Measurements from ENCODE around the gene PRR20E. TPM values are rescaled to one million over a fixed set of nuclear protein-coding genes. Genes with fewer than 3 reads are reported as not detected.
"Not testable (repeated sequence)": the region's sequence is repeated elsewhere in the genome, so short reads cannot be mapped to it uniquely, and the experiment has no call there.

PRR20E gene
- total RNA-seq, 1 donor from 2014 or later = not detected

DNA sequence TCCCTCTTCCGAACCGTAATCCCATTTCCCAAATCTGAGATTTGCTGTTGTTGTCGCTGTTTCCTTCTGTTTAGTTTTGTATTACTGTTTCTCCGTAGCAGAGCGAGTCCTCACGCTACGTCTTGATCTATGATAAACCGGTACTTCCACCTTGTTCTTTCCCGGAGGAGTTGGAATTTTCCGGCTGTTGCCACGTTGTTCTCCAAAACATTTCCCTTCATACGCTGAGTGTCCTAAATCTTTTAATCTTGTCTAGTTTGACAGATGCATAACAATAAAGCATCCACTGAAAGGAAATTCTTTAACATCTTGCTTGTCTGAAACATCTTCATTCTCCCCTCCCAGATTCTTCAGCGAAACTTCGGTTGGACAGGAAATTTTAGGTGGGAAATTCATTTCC is 18.9 kb upstream of the PRR20E start:
- not testable (repeated sequence) for H3K4me3 ChIP-seq (ENCODE audit: low read depth, low read length); DNase-seq (ENCODE audit: low read depth); H3K36me3 ChIP-seq (ENCODE audit: control insufficient read depth, insufficient read depth, low read length)

GRCh38 chr13:57153761-57154160 is 13.2 kb upstream of the PRR20E start, which contains the start of gene PRR20C:
PRR20C (plus strand) TSS chr13:57154061; CDS start chr13:57154448, 387 bp downstream.
- not testable (repeated sequence) for H3K27me3 ChIP-seq (ENCODE audit: control insufficient read depth, insufficient read depth, low read length); DNase-seq (ENCODE audit: low read depth); H3K36me3 ChIP-seq (ENCODE audit: control insufficient read depth, insufficient read depth, low read length); H3K4me3 ChIP-seq (ENCODE audit: low read depth, low read length)

More for the DNA sequence above, 18.9 kb upstream of the PRR20E start:
- not testable (repeated sequence) for H3K27me3 ChIP-seq (ENCODE audit: control insufficient read depth, insufficient read depth, low read length)

DNA sequence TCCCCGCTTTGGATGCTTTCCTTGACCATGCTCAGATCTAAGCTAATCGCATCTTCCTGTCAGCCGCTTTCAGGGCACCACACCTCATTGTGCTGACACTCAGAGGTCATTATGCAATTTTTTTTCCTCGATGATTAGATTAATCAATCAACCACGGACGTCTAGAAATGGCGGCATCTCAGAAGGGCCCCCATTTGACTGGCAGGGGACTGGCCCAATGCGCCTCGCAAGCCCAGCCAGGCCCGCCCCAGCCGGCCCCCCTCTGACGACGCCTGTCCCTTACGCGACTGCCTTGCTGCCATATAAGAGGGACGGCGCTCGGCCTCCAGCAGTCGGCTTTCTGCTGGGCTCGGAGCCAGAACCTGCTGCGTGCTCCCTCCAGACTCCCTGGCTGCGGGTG is 6.7 kb upstream of the PRR20E start, which contains the start of gene PRR20D:
PRR20D (plus strand) TSS at position 301 of the 400 bp plus-strand sequence. CDS start 387 bp downstream, outside the sequence.
- H3K27me3 ChIP-seq (ENCODE audit: control insufficient read depth, insufficient read depth, low read length); DNase-seq (ENCODE audit: low read depth); H3K36me3 ChIP-seq (ENCODE audit: control insufficient read depth, insufficient read depth, low read length); H3K4me3 ChIP-seq (ENCODE audit: low read depth, low read length): not testable (repeated sequence)

DNA sequence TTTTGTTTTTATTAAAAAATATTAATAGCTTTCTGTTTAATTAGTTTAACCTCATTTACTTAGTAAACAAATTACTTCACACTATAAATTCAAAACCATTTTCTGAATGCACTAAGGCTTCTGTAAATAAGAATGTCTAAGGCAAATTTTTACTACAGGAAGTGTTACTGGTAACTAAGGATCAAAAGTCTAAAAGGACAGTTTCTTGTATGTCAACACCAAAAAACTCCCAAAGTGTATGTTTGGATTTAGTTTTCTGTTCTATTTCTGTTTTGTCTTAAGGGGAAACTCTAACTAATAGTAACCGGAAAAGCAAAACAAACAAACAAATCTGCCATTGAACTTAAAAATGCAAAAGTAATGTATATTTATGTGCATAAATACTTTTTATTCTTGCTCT is 24.7 kb downstream of the PRR20E start:
- Histone ChIP-seq H3K4me3 (ENCODE audit: low read depth, low read length) (no peak overlapping the region), H3K36me3 (ENCODE audit: control insufficient read depth, insufficient read depth, low read length) (no peaks in the 10 kb centered on the region), H3K27me3 (ENCODE audit: control insufficient read depth, insufficient read depth, low read length) (no peaks in the 10 kb centered on the region)
- DNase-seq (ENCODE audit: low read depth) = no peak
- TF ChIP-seq, protein P1, sequence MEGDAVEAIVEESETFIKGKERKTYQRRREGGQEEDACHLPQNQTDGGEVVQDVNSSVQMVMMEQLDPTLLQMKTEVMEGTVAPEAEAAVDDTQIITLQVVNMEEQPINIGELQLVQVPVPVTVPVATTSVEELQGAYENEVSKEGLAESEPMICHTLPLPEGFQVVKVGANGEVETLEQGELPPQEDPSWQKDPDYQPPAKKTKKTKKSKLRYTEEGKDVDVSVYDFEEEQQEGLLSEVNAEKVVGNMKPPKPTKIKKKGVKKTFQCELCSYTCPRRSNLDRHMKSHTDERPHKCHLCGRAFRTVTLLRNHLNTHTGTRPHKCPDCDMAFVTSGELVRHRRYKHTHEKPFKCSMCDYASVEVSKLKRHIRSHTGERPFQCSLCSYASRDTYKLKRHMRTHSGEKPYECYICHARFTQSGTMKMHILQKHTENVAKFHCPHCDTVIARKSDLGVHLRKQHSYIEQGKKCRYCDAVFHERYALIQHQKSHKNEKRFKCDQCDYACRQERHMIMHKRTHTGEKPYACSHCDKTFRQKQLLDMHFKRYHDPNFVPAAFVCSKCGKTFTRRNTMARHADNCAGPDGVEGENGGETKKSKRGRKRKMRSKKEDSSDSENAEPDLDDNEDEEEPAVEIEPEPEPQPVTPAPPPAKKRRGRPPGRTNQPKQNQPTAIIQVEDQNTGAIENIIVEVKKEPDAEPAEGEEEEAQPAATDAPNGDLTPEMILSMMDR (IDR thresholded peaks at IDR 0.05; ENCODE audit: insufficient read depth, low read length, poor library complexity, severe bottlenecking) = no peak

GRCh38 chr13:57212989-57213388 is 46.0 kb downstream of the PRR20E start:
- TF ChIP-seq, protein P1 (IDR thresholded peaks at IDR 0.05; ENCODE audit: insufficient read depth, low read length, poor library complexity, severe bottlenecking) = no peak
- H3K36me3 ChIP-seq (ENCODE audit: control insufficient read depth, insufficient read depth, low read length) = no peaks in the 10 kb centered on the region
- no peak overlapping the region for H3K4me3 ChIP-seq (ENCODE audit: low read depth, low read length)
- H3K27me3 ChIP-seq (ENCODE audit: control insufficient read depth, insufficient read depth, low read length) = no peaks in the 10 kb centered on the region
- DNase-seq (ENCODE audit: low read depth) = no peak

Other genes with a start within 250 kb of the PRR20E start
- gene PRR20A, start 26.3 kb upstream of the PRR20E start, total RNA-seq = not detected in 2 replicates
- not detected in 2 replicates for gene PRR20B, start 19.7 kb upstream of the PRR20E start, total RNA-seq
- gene PRR20C, start 13.1 kb upstream of the PRR20E start, total RNA-seq = not detected in 2 replicates
- not detected in 2 replicates for gene PRR20D, start 6.6 kb upstream of the PRR20E start, total RNA-seq